ENCODE measurements around the gene CAMKMT.

Gene CAMKMT

GRCh38 chr2:44706681-44707553 lies 345.2 kb downstream of the CAMKMT start:
- no peak for DNase-seq

- DNase-seq, result no peak
Observed at GRCh38 chr2:44707945-44708660, 346.4 kb downstream of the CAMKMT start.

GRCh38 chr2:44708661-44709000 lies 346.9 kb downstream of the CAMKMT start:
- no peak for DNase-seq

- no peak for DNase-seq
Observed at GRCh38 chr2:44713170-44713569, 351.4 kb downstream of the CAMKMT start.

- DNase-seq, result no peak
Observed at GRCh38 chr2:44715671-44716081, 353.9 kb downstream of the CAMKMT start.

GRCh38 chr2:44716131-44716530 lies 354.4 kb downstream of the CAMKMT start:
- no peak for DNase-seq

GRCh38 chr2:44718431-44718830 lies 356.7 kb downstream of the CAMKMT start:
- DNase-seq, result no peak

- DNase-seq, result no peak
Observed at GRCh38 chr2:44719562-44719961, 357.8 kb downstream of the CAMKMT start.

- no peak for DNase-seq
Observed at GRCh38 chr2:44722026-44722625, 360.4 kb downstream of the CAMKMT start.

GRCh38 chr2:44723921-44724320 lies 362.2 kb downstream of the CAMKMT start:
- DNase-seq, result no peak

GRCh38 chr2:44730593-44730992 lies 368.8 kb downstream of the CAMKMT start:
- DNase-seq, result no peak

- no peak for DNase-seq
Observed at GRCh38 chr2:44731505-44731904, 369.8 kb downstream of the CAMKMT start.

GRCh38 chr2:44736270-44736942 lies 374.7 kb downstream of the CAMKMT start:
- no peak for DNase-seq

- DNase-seq, result no peak
Observed at GRCh38 chr2:44740678-44741077, 378.9 kb downstream of the CAMKMT start.

- no peak for DNase-seq
Observed at GRCh38 chr2:44741507-44741906, 379.8 kb downstream of the CAMKMT start.

GRCh38 chr2:44742057-44742456 lies 380.3 kb downstream of the CAMKMT start:
- no peak for DNase-seq

GRCh38 chr2:44743473-44743872 lies 381.7 kb downstream of the CAMKMT start:
- DNase-seq, result no peak

- DNase-seq, result no peak
Observed at GRCh38 chr2:44744961-44745892, 383.5 kb downstream of the CAMKMT start.

GRCh38 chr2:44745922-44746766 lies 384.4 kb downstream of the CAMKMT start:
- no peak for DNase-seq

- DNase-seq, result no peak
Observed at GRCh38 chr2:44746856-44747615, 385.3 kb downstream of the CAMKMT start.
